Activated T-cell treated with anti-CD3 and anti-CD28 coated beads for 48 hours (primary cell): ENCODE results near the gene CDV3.

Experiments used
- DNase-seq: peaks from one replicate; pipeline ENCODE4 v3.0.0-alpha.2; 2020; ENCODE audit warnings: low read depth

The CDV3 gene

DNA sequence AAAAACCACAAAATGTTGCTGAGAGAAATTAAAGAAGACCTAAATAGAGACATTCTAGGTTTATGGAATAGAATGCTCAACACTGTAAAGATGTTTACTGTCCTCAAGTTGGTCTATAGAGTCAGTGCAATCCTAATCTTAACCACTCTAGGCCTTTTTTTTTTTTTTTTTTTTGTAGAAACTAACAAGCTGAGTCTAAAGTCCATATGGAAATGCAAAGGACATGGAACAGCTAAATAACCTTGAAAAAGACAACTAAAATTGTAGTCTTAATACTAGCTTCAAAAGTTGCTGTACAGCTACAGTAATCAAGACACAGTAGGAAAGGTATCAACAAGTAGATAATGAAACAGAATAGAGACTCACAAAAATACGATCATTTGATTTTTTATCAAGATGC, 32.9 kb downstream of the CDV3 start:
- DNase-seq, result no peak

DNA sequence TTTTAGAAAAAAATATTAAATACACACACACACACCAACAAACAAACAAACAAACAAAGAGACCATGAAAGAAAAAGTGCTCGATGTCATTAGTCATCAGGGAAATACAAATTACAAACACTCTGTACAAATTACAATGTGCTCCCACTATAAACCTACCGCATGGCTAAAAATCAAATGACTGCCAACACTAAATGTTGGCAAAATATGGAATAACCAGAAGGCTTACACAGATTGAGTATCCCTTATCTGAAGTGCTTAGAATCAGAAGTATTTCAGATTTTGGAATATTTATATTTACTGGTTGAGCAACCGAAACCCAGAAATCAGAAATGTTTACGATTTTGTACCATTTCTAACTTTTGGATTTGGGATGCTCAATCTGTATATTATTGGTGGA, 33.4 kb downstream of the CDV3 start:
- no peak for DNase-seq

DNA sequence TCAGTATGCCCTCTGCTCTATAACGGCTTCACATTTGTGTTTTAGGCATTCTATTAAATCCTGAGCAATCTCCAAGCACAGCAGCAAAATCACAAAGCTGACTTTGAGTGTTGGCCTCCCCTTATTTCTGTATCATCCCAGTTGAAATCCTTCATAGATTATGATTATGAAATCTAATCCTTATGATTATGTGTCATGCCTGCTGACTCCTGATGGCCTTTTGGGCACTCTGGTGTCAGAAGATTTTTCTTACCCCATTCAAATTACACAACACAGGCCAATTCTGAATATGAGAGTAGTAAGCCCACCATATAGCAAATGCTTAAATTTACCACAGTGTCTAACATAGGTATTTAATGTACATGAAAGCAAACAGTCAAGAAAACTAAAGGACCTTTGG, 34.3 kb downstream of the CDV3 start:
- DNase-seq, result no peak

DNA sequence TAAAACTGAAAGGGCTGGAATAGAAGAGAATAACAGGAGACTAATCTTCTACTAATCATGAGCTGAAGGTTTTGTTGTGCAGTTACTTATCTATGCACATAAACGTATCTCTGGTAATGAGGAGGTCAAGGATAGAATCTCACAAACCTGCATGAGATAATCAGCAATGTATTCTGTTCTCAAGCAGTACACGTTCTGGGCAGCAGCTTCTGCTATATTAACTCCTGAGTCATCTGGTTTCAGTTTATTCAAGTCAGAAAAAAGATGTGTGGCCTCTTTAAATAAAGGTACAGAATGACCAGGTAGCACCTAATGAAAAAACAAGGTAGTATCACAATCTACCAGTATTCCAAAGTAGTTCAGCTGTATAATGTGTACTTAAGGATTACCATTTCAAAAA, 34.9 kb downstream of the CDV3 start:
- no peak for DNase-seq

DNA sequence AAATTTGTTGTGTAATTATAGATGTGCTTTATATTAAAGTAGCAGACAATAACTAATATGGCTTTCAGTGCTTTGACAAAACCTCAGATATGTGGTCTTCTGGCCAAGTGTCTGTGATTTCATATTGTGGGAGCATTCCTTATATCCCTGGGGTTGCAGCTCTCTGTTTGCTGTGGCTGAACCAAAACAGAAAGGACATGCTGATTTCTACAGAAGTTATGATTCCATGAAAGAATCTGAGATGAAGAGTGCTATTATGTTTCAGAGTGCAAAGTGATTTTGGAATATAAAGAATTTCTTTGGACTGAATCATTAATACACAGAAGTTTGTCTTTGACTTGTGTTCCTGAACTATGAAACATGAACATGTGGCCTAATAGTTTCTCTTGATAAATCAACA, 36.5 kb downstream of the CDV3 start:
- no peak for DNase-seq

DNA sequence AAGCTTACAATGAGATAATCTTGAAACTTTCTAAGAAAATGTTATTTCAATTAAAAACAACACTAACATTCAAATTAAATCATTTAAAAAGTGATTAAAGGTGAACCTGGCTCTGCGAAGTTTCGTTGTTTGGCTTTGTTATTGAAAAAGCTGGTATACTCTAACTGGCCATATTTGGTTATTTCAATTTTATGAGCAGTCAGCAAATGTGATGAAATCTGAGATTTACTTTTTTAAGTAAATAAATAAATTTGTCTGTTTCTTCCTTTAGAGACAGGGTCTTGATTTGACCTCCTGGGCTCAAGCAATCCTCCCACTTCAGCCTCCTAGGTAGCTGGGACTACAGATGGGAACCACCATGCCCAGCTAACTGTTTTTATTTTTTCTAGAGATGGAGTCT, 38.0 kb downstream of the CDV3 start:
- no peak for DNase-seq

DNA sequence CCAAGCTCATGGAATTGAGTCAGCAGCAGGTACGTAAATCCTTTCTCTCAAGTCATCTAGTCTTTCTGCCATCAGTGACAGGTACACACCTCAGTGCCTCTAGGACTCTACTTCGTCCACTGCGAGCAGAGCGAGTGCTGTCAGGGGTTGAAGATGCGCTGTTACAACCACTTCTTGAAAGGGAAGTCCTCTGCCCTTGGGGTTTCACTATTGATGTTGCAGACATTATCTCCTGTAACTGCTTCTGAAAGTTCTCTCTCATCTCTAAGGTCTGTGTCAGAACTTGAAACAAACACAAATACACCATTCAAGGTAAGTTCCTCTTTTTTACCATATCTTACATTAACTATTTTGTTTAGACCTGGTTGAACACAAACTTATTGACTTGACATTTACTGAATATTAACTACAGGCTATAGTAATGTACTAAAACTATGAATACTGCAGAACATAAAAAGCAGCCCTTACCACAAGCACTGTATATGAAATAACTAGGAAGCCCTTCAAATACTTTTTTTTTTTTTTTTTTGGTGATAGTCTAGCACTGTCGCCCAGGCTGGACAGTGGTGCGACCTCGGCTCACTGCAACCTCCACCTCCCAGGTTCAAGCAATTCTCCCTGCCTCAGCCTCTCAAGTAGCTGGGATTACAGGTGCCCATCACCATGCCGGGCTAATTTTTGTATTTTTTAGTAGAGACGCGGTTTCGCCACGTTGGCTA, 46.7 kb downstream of the CDV3 start:
- DNase-seq, result no peak

DNA sequence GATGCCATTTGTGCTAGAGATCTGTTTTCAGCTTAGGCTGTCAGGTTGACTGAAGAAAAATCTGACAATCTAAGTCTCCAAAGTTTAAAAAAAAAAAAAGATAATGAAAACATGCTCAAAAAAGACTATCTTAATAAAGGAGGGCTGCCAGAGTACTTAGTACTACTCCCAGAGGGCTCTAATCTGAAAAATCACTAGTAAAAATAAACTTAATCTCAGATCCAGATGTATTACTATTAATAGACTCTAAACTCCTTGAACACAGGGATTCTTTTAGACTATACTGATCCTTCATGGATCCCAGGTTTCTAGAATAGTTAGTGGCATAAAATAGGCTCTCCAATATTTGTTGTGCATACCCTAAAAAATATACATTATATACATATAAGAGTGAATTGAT, 54.3 kb downstream of the CDV3 start:
- no peak for DNase-seq

DNA sequence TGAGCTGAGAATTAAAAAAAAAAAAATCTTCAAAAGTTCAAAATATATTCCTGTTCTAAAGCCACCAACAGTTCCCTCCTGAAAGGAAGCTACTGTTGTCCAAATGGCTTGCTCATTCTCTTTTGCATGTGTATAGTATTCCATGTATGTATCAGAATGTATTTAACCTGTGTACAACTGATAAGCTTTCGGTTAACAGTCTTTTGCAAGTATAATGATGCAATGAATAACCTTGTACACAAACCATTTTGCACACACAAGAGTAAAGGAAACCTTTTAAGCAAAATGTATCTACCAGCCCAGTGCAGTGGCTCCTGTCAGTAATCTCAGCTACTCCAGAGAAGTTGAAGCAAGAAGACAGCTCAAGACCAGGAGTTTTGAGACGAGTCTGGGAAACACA, 55.7 kb downstream of the CDV3 start:
- no peak for DNase-seq

DNA sequence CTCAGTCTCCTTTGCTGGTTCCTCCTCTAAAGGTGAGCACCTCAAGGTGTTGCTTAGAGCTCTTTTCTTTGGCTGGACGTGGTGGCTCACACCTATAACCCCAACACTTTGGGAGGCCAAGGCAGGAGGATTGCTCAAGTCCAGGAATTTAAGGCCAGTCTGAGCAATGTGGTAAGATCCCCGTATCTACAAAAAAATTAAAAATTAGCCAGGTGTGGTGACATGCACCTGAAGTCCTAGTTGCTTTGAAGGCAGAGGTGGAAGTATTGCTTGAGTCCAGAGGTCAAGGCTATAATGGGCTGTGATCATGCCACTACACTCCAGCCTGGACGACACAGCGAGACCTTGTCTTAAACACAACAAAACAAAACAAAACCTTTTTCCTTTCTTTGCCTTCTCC, 60.0 kb downstream of the CDV3 start:
- no peak for DNase-seq
